Activated naive CD4-positive, alpha-beta T cell treated with anti-CD3 and anti-CD28 coated beads for 36 hours (primary cell): Measurements from ENCODE around the gene SCNN1A. TPM values are rescaled to one million over a fixed set of nuclear protein-coding genes. Genes with fewer than 3 reads are reported as not detected.

Experiments used
- CTCF ChIA-PET: fragments of 350-600 bp; sonication (Branson Sonifier 250); formaldehyde crosslinking; loops from one replicate; lab custom pipeline; 2021; ENCODE audit warnings: antibody characterized with exemption; lab: Charles Lee
- DNase-seq: peaks from one replicate; pipeline ENCODE4 v3.0.0-alpha.2; 2020
- H3K27ac Mint-ChIP-seq: one replicate; pipeline ENCODE4 v1.8.0; 2021; ENCODE audit warnings: mild to moderate bottlenecking, mixed read lengths
- H3K27me3 Mint-ChIP-seq: one replicate; pipeline ENCODE4 v1.8.0; 2021; ENCODE audit warnings: low read depth, mixed read lengths
- H3K36me3 Mint-ChIP-seq: one replicate; pipeline ENCODE4 v1.8.0; 2021; ENCODE audit warnings: low read depth, mixed read lengths
- H3K4me1 Mint-ChIP-seq: one replicate; pipeline ENCODE4 v1.8.0; 2021; ENCODE audit warnings: low read depth, mixed read lengths
- H3K4me3 Mint-ChIP-seq: one replicate; pipeline ENCODE4 v1.8.0; 2021; ENCODE audit warnings: mild to moderate bottlenecking, moderate library complexity, mixed read lengths
- H3K9me3 Mint-ChIP-seq: one replicate; pipeline ENCODE4 v1.8.0; 2021; ENCODE audit warnings: mixed read lengths
- intact Hi-C: fragments of 100-400 bp; cut with micrococcal nuclease; formaldehyde crosslinking; loops from one replicate; pipeline ENCODE4 v1.15.1; 2023
- total RNA-seq, 2 experiments: library from RNA; stranded (reverse); gene quantifications; one replicate each; pipeline ENCODE4 v1.2.3, GENCODE V29; 2021

The SCNN1A gene
- total RNA-seq, 2 experiments from 2014 or later, result 0.20 to 0.67 TPM

- peak overlapping the region; percentile 40 for H3K4me3 Mint-ChIP-seq
- intact Hi-C loops, result loop anchor here (1.0 kb wide), 5 partner anchors 11 to 234 kb away; no protein-coding TSS in a partner anchor
- H3K27me3 Mint-ChIP-seq, result no peaks in the 10 kb centered on the region
- CTCF ChIA-PET, result interaction anchor here (0.8 to 2.9 kb wide), 8 partner anchors 7 to 141 kb away, joined by 4 to 39 read pairs (median 10); no protein-coding TSS in a partner anchor
- no peak for DNase-seq
- peaks cover 36% of the 10 kb centered on the region for H3K4me1 Mint-ChIP-seq
- H3K36me3 Mint-ChIP-seq, result peaks cover 7% of the 10 kb centered on the region
- H3K9me3 Mint-ChIP-seq, result no peaks in the 10 kb centered on the region
- peak overlapping the region; percentile 83 for H3K27ac Mint-ChIP-seq
These were observed 51.2 kb downstream of the SCNN1A start for GRCh38 chr12:6323995-6324711.

GRCh38 chr12:6323340-6323994, 51.9 kb downstream of the SCNN1A start:
- DNase-seq, result peak; percentile 55
- Mint-ChIP-seq H3K4me3 (peak overlapping the region; percentile 40), H3K36me3 (peaks cover 4% of the 10 kb centered on the region), H3K27me3 (no peaks in the 10 kb centered on the region), H3K27ac (peak overlapping the region; percentile 83), H3K4me1 (peaks cover 39% of the 10 kb centered on the region), H3K9me3 (no peaks in the 10 kb centered on the region)
- CTCF ChIA-PET, result interaction anchor here (0.7 to 2.6 kb wide), 14 partner anchors 8 to 233 kb away, joined by 3 to 39 read pairs (median 5); no protein-coding TSS in a partner anchor
- intact Hi-C loops, result loop anchor here (1.0 kb wide), 5 partner anchors 12 to 235 kb away; no protein-coding TSS in a partner anchor

- H3K4me1 Mint-ChIP-seq, result peaks cover 44% of the 10 kb centered on the region
- CTCF ChIA-PET, result interaction anchor here (0.7 to 2.6 kb wide), 14 partner anchors 9 to 233 kb away, joined by 3 to 39 read pairs (median 5); no protein-coding TSS in a partner anchor
- intact Hi-C loops, result loop anchor here (1.0 kb wide), 5 partner anchors 12 to 235 kb away; no protein-coding TSS in a partner anchor
- peak overlapping the region; percentile 83 for H3K27ac Mint-ChIP-seq
- DNase-seq, result no peak
- H3K27me3 Mint-ChIP-seq, result no peaks in the 10 kb centered on the region
- no peak overlapping the region for H3K4me3 Mint-ChIP-seq
- H3K9me3 Mint-ChIP-seq, result no peaks in the 10 kb centered on the region
- peaks cover under 1% of the 10 kb centered on the region for H3K36me3 Mint-ChIP-seq
These were observed 52.4 kb downstream of the SCNN1A start for GRCh38 chr12:6322969-6323339.

- Mint-ChIP-seq H3K36me3 (no peaks in the 10 kb centered on the region), H3K27ac (no peak overlapping the region), H3K27me3 (no peaks in the 10 kb centered on the region), H3K9me3 (no peaks in the 10 kb centered on the region), H3K4me1 (peaks cover 48% of the 10 kb centered on the region), H3K4me3 (no peak overlapping the region)
- CTCF ChIA-PET, result interaction anchor here (0.7 to 2.6 kb wide), 10 partner anchors 9 to 173 kb away, joined by 3 to 39 read pairs (median 6); no protein-coding TSS in a partner anchor
- intact Hi-C loops, result no loop called here
- no peak for DNase-seq
These were observed 53.0 kb downstream of the SCNN1A start for GRCh38 chr12:6322352-6322751.

- DNase-seq, result no peak
- H3K36me3 Mint-ChIP-seq, result no peaks in the 10 kb centered on the region
- no peaks in the 10 kb centered on the region for H3K27me3 Mint-ChIP-seq
- H3K4me1 Mint-ChIP-seq, result peaks cover 48% of the 10 kb centered on the region
- H3K9me3 Mint-ChIP-seq, result no peaks in the 10 kb centered on the region
- intact Hi-C loops, result no loop called here
- CTCF ChIA-PET, result interaction anchor here (1.1 to 2.6 kb wide), 3 partner anchors 13 to 45 kb away, joined by 3 to 39 read pairs (median 17); no protein-coding TSS in a partner anchor
- no peak overlapping the region for H3K4me3 Mint-ChIP-seq
- H3K27ac Mint-ChIP-seq, result no peak overlapping the region
These were observed 53.5 kb downstream of the SCNN1A start for GRCh38 chr12:6321905-6322304.

- Mint-ChIP-seq H3K27me3 (no peaks in the 10 kb centered on the region), H3K4me1 (peaks cover 37% of the 10 kb centered on the region), H3K36me3 (no peaks in the 10 kb centered on the region), H3K27ac (no peak overlapping the region), H3K9me3 (no peaks in the 10 kb centered on the region), H3K4me3 (no peak overlapping the region)
- CTCF ChIA-PET, result interaction anchor here (0.9 to 1.2 kb wide), 3 partner anchors 16 to 48 kb away, joined by 3 to 4 read pairs (median 3); no protein-coding TSS in a partner anchor
- DNase-seq, result no peak
- intact Hi-C loops, result no loop called here
These were observed 55.9 kb downstream of the SCNN1A start for GRCh38 chr12:6319446-6319845.

- no peak for DNase-seq
- intact Hi-C loops, result no loop called here
- peaks cover 28% of the 10 kb centered on the region for H3K4me1 Mint-ChIP-seq
- no peak overlapping the region for H3K4me3 Mint-ChIP-seq
- H3K36me3 Mint-ChIP-seq, result no peaks in the 10 kb centered on the region
- CTCF ChIA-PET, result interaction anchor here (1.1 to 1.2 kb wide), 2 partner anchors 18 to 46 kb away, joined by 3 read pairs; no protein-coding TSS in a partner anchor
- no peaks in the 10 kb centered on the region for H3K9me3 Mint-ChIP-seq
- H3K27ac Mint-ChIP-seq, result no peak overlapping the region
- no peaks in the 10 kb centered on the region for H3K27me3 Mint-ChIP-seq
These were observed 56.9 kb downstream of the SCNN1A start for GRCh38 chr12:6318440-6318879.

- no peaks in the 10 kb centered on the region for H3K9me3 Mint-ChIP-seq
- intact Hi-C loops, result no loop called here
- no peaks in the 10 kb centered on the region for H3K36me3 Mint-ChIP-seq
- no peaks in the 10 kb centered on the region for H3K27me3 Mint-ChIP-seq
- H3K4me1 Mint-ChIP-seq, result peaks cover 24% of the 10 kb centered on the region
- H3K27ac Mint-ChIP-seq, result no peak overlapping the region
- H3K4me3 Mint-ChIP-seq, result no peak overlapping the region
- no peak for DNase-seq
- CTCF ChIA-PET, result interaction anchor here (1.2 kb wide), 1 partner anchor 19 kb away, joined by 3 read pairs; no protein-coding TSS in a partner anchor
These were observed 57.5 kb downstream of the SCNN1A start for GRCh38 chr12:6317693-6318439.

- H3K36me3 Mint-ChIP-seq, result no peaks in the 10 kb centered on the region
- H3K9me3 Mint-ChIP-seq, result no peaks in the 10 kb centered on the region
- no peak for DNase-seq
- H3K27ac Mint-ChIP-seq, result no peak overlapping the region
- CTCF ChIA-PET, result interaction anchor here (0.9 to 1.2 kb wide), 2 partner anchors 10 to 38 kb away, joined by 3 to 4 read pairs; no protein-coding TSS in a partner anchor
- peaks cover under 1% of the 10 kb centered on the region for H3K27me3 Mint-ChIP-seq
- H3K4me3 Mint-ChIP-seq, result no peak overlapping the region
- peaks cover 24% of the 10 kb centered on the region for H3K4me1 Mint-ChIP-seq
- intact Hi-C loops, result no loop called here
These were observed 58.3 kb downstream of the SCNN1A start for GRCh38 chr12:6316921-6317692.

- CTCF ChIA-PET, result interaction anchor here (0.9 to 1.2 kb wide), 2 partner anchors 9 to 37 kb away, joined by 3 to 4 read pairs; no protein-coding TSS in a partner anchor
- no peaks in the 10 kb centered on the region for H3K36me3 Mint-ChIP-seq
- intact Hi-C loops, result no loop called here
- no peak for DNase-seq
- H3K4me3 Mint-ChIP-seq, result no peak overlapping the region
- H3K27ac Mint-ChIP-seq, result no peak overlapping the region
- peaks cover 21% of the 10 kb centered on the region for H3K4me1 Mint-ChIP-seq
- no peaks in the 10 kb centered on the region for H3K9me3 Mint-ChIP-seq
- H3K27me3 Mint-ChIP-seq, result peaks cover 2% of the 10 kb centered on the region
These were observed 59.4 kb downstream of the SCNN1A start for GRCh38 chr12:6315704-6316597.
